GM23338 (cell line): Measurements from ENCODE around the gene MAP1LC3A. TPM values are rescaled to one million over a fixed set of nuclear protein-coding genes. Genes with fewer than 3 reads are reported as not detected.

ENCODE experiments used
- ATAC-seq: fragments of 200-7000 bp; cut with Tn5 transposase; 3 replicates; pipeline ENCODE4 v1.9.1; 2020
- DNase-seq: peaks from one replicate; pipeline ENCODE4 v3.0.0-alpha.2; 2015; ENCODE audit warnings: low spot score
- H2AFZ ChIP-seq: fragments of 200-600 bp; sonication (generic); 2 replicates; pipeline ENCODE4 v1.8.0; 2016; ENCODE audit warnings: antibody characterized with exemption, mild to moderate bottlenecking, moderate library complexity
- H3F3A ChIP-seq: fragments of 200-600 bp; sonication (generic); replicated peaks from 2 replicates; pipeline ENCODE4 v1.8.0; 2017; ENCODE audit warnings: antibody characterized with exemption, mixed run types, low read depth
- H3K27ac ChIP-seq: fragments of 200-600 bp; sonication (generic); 2 replicates; pipeline ENCODE4 v1.6.1; 2016; ENCODE audit warnings: low read depth
- H3K27me3 ChIP-seq: fragments of 200-600 bp; sonication (generic); 2 replicates; pipeline ENCODE4 v1.8.0; 2016; ENCODE audit warnings: mild to moderate bottlenecking, mixed run types, moderate library complexity; ENCODE audit not compliant: insufficient read depth
- H3K36me3 ChIP-seq: fragments of 200-600 bp; sonication (generic); 2 replicates; pipeline ENCODE4 v1.8.0; 2016; ENCODE audit warnings: mild to moderate bottlenecking; ENCODE audit not compliant: insufficient read depth
- H3K4me1 ChIP-seq: fragments of 200-600 bp; sonication (generic); 2 replicates; pipeline ENCODE4 v1.8.0; 2016; ENCODE audit warnings: mild to moderate bottlenecking, moderate library complexity; ENCODE audit not compliant: insufficient read depth
- H3K4me2 ChIP-seq: fragments of 200-600 bp; sonication (generic); 2 replicates; pipeline ENCODE4 v1.7.1; 2017; ENCODE audit warnings: mixed run types
- H3K4me3 ChIP-seq: fragments of 200-600 bp; sonication (generic); 2 replicates; pipeline ENCODE4 v1.6.1; 2016; ENCODE audit warnings: mixed run types
- H3K79me2 ChIP-seq: fragments of 200-600 bp; sonication (generic); replicated peaks from 2 replicates; pipeline ENCODE4 v1.8.0; 2017; ENCODE audit warnings: mild to moderate bottlenecking; ENCODE audit not compliant: insufficient read depth
- H3K9me2 ChIP-seq: fragments of 200-600 bp; sonication (generic); 2 replicates; pipeline ENCODE4 v1.8.0; 2017; ENCODE audit not compliant: insufficient read depth
- H4K20me1 ChIP-seq: fragments of 200-600 bp; sonication (generic); replicated peaks from 2 replicates; pipeline ENCODE4 v1.8.0; 2017; ENCODE audit warnings: mild to moderate bottlenecking; ENCODE audit not compliant: insufficient read depth
- H3K27ac Mint-ChIP-seq: 2 replicates; pipeline ENCODE4 v1.8.0; 2020; ENCODE audit warnings: inconsistent platforms, mild to moderate bottlenecking, moderate library complexity, mixed read lengths
- H3K27me3 Mint-ChIP-seq: 3 replicates; pipeline ENCODE4 v1.8.0; 2022; ENCODE audit warnings: low read depth, mild to moderate bottlenecking, moderate library complexity, mixed read lengths, inconsistent platforms; ENCODE audit not compliant: insufficient read depth, poor library complexity
- H3K36me3 Mint-ChIP-seq: 3 replicates; pipeline ENCODE4 v1.8.0; 2021; ENCODE audit warnings: low read depth, mild to moderate bottlenecking, inconsistent platforms, moderate library complexity, mixed read lengths
- H3K4me1 Mint-ChIP-seq: 3 replicates; pipeline ENCODE4 v1.8.0; 2020; ENCODE audit warnings: mild to moderate bottlenecking, inconsistent platforms, mixed read lengths
- H3K4me3 Mint-ChIP-seq: 3 replicates; pipeline ENCODE4 v1.8.0; 2021; ENCODE audit warnings: moderate library complexity, mild to moderate bottlenecking, inconsistent platforms, mixed read lengths
- H3K9me3 Mint-ChIP-seq: 3 replicates; pipeline ENCODE4 v1.8.0; 2020; ENCODE audit warnings: moderate library complexity, mild to moderate bottlenecking, inconsistent platforms, mixed read lengths
- CTCF ChIP-seq, 2 experiments: fragments of 200-600 bp in 1 of 2; sonication (generic) in 1 of 2; conservative IDR thresholded peaks; 2 replicates each; pipeline versions ENCODE4 v1.5.1 to v1.6.1; 2016 to 2017; ENCODE audit warnings: antibody characterized with exemption in 2 of 2, low read depth in 2 of 2, mild to moderate bottlenecking in 2 of 2, moderate library complexity in 1 of 2
- ETS1 ChIP-seq: IDR thresholded peaks from 2 replicates; pipeline ENCODE4 v1.6.1; 2016; ENCODE audit warnings: antibody characterized with exemption
- EZH2phosphoT487 ChIP-seq: fragments of 200-600 bp; sonication (generic); IDR thresholded peaks from one replicate; pipeline ENCODE4 v1.8.1; 2018; ENCODE audit warnings: antibody characterized with exemption; ENCODE audit not compliant: unreplicated experiment
- JUNB ChIP-seq: IDR thresholded peaks from one replicate; pipeline ENCODE4 v1.6.1; 2016; ENCODE audit warnings: antibody characterized with exemption; ENCODE audit not compliant: unreplicated experiment
- POLR2AphosphoS5 ChIP-seq: IDR thresholded peaks from 2 replicates; pipeline ENCODE4 v1.6.1; 2016; ENCODE audit warnings: antibody characterized with exemption, low read depth
- REST ChIP-seq: IDR thresholded peaks from one replicate; pipeline ENCODE4 v1.6.1; 2018; ENCODE audit warnings: antibody characterized with exemption; ENCODE audit not compliant: unreplicated experiment
- STAT1 ChIP-seq: IDR thresholded peaks from one replicate; pipeline ENCODE4 v1.6.1; 2016; ENCODE audit warnings: antibody characterized with exemption; ENCODE audit not compliant: unreplicated experiment
- ZNF114 ChIP-seq: fragments of 250-450 bp; sonication (Bioruptor Pico); IDR thresholded peaks from 2 replicates; pipeline ENCODE4 v1.5.0; 2020; ENCODE audit warnings: mild to moderate bottlenecking, moderate library complexity
- ZNF331 ChIP-seq: fragments of 250-450 bp; sonication (Bioruptor Pico); IDR thresholded peaks from 2 replicates; pipeline ENCODE4 v1.5.0; 2020; ENCODE audit warnings: low read depth, mild to moderate bottlenecking, moderate library complexity
- polyA plus RNA-seq: library from polyadenylated mRNA; unstranded; fragments of >200 nt; fragmentation: Nextera tagmentation; extraction: Ambion mirVana; gene quantifications from 2 replicates; pipeline ENCODE4 v1.2.1, GENCODE V29; 2016
- total RNA-seq: library from RNA; depleted of rRNA; stranded (reverse); fragments of >200 nt; shearing (Covaris generic); gene quantifications from 2 replicates; pipeline ENCODE4 v1.2.3, GENCODE V29; 2014

Gene MAP1LC3A
- total and polyA plus RNA-seq, 2 experiments from 2014 or later, result 15.2 to 15.9 TPM

GRCh38 chr20:34579191-34579978, 20.9 kb downstream of the MAP1LC3A start (continued):
- TF ChIP-seq CTCF (conservative IDR thresholded peaks at IDR 0.05; ENCODE audit: low read depth in 2 of 2), result no peak
- no peak for TF ChIP-seq STAT1
- no peak for TF ChIP-seq ETS1
- TF ChIP-seq REST, result no peak
- TF ChIP-seq EZH2phosphoT487, result no peak
- TF ChIP-seq ZNF114 (CRISPR knock-in tag), result no peak
- TF ChIP-seq JUNB, result no peak

GRCh38 chr20:34579979-34580940, 21.7 kb downstream of the MAP1LC3A start:
- H3K36me3 Mint-ChIP-seq, result peaks cover 4% of the 10 kb centered on the region; the same call in 2 of the 3 replicates
- ATAC-seq (no peak), DNase-seq (no peak)

More at GRCh38 chr20:34579979-34580940, 21.7 kb downstream of the MAP1LC3A start:
- Histone ChIP-seq H3K4me1 (no peaks in the 10 kb centered on the region), H3F3A (no peaks in the 10 kb centered on the region), H3K27me3 (no peaks in the 10 kb centered on the region), H3K36me3 (no peaks in the 10 kb centered on the region; the same call in 1 of the 2 replicates), H3K4me2 (no peak overlapping the region), H3K4me3 (no peak overlapping the region), H4K20me1 (no peaks in the 10 kb centered on the region), H2AFZ (no peak overlapping the region), H3K27ac (no peak overlapping the region), H3K79me2 (no peaks in the 10 kb centered on the region), H3K9me2 (no peaks in the 10 kb centered on the region)
- Mint-ChIP-seq H3K27me3 (peaks cover 4% of the 10 kb centered on the region), H3K4me3 (no peak overlapping the region), H3K9me3 (no peaks in the 10 kb centered on the region), H3K27ac (no peak overlapping the region), H3K4me1 (no peaks in the 10 kb centered on the region)
- TF ChIP-seq JUNB, result no peak
- TF ChIP-seq POLR2AphosphoS5, result no peak
- no peak for TF ChIP-seq EZH2phosphoT487
- no peak for TF ChIP-seq REST
- TF ChIP-seq ETS1, result no peak
- TF ChIP-seq ZNF331 (CRISPR knock-in tag), result no peak
